CD4-positive, alpha-beta T cell treated with Interferon alpha-2 for 1 hour (primary cell): ENCODE results near the gene ASIC4.

Source experiments
- DNase-seq, 2 donors: peaks; one replicate each; pipeline ENCODE4 v3.0.0-alpha.2; 2020 to 2022

ASIC4 gene

DNA sequence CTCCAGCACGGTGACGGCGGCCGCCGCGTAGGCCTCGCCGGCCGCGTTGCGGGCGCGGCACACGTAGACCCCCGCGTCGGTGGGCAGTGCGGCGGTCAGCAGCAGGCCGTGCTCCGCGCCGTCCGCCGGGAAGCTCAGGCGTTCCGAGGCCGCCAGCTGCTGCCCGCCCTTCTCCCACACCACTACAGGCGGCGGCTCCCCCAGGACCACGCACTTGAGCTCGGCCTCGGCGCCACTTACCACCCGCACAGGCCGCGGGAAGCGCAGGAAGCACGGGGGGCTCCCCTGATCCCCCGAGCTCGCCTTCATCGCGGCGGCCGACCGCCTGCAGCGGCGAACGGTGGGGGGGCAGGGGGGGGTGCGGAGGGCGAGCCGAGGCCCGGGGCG is 56.6 kb downstream of the ASIC4 start:
- no peak for DNase-seq

DNA sequence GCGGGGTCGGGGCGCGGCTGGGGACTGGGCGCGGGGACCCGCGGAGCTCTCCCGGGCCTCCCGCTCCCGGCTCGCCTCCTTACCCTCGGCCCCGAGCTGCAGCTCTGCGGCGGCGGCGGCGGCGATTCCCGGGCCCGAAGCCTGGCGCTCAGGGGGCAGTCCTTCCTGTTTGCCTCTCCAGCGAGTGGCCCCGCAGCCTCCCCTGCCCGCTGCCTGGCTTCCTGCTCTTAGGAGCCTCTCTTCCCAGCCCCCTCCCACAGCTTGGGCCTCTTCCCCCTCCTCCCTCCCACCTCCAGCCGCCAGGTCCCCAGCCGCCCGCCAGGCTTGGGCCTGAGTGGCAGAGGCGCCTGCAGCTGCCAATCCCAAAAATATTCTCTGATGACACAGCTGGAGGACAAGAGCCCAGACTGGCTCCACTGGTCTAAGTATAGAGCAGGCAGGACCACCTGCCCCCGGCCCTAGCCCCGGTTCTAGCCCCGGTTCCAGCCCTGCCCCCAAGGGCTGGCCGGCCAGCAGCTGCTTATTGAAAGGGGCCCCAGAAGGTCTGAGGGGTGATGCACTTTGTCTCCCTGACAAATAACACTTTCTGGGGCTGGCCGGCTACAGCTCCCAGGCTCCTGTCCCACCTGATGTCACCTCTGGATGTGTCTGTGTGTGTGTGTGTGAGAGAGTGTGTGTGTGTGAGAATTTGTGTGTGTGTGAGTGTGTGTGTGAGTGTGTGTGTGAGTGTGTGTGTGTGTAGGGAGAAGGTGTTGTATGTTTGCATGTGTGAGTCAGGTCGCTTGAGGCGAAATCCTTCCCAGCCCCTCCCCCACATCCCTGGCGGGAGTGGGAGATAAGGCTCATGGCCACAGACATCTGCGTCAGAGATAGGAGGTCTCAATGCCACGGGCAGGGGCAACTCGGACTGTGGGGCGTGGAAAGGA is 57.3 kb downstream of the ASIC4 start, which contains the start of gene OBSL1:
OBSL1 (minus strand) TSS at position 229 of the 926 bp plus-strand sequence. CDS start 307 bp downstream, outside the sequence.
- DNase-seq: no peak

DNA sequence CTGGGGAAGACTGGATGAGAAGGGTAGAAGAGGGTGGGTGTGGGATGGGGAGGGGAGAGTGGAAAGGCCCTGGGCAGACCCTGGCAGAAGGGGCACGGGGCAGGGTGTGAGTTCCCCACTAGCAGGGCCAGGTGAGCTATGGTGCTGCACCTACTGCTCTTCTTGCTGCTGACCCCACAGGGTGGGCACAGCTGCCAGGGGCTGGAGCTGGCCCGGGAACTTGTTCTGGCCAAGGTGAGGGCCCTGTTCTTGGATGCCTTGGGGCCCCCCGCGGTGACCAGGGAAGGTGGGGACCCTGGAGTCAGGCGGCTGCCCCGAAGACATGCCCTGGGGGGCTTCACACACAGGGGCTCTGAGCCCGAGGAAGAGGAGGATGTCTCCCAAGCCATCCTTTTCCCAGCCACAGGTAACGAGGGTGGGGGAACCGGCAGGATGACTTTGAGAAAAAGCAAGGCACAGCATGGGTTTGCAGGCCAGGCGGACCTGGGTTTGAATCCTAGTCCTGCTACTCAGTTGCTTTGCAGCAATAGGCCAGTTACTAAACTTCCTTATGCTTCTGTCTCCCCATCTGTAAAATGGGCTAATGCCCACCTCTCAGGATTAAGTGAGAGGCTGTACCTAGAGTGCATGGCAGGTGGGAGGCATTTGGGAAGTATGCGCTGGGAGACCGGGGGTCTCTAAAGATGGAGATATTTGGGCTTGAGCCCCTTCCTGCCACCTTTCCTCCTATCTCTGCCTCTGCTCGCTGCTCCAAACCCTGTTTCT is 58.1 kb downstream of the ASIC4 start, which contains the start of gene INHA:
INHA (plus strand) TSS at position 74 of the 765 bp plus-strand sequence; CDS start at position 139, 65 bp downstream.
- no peak for DNase-seq

DNA sequence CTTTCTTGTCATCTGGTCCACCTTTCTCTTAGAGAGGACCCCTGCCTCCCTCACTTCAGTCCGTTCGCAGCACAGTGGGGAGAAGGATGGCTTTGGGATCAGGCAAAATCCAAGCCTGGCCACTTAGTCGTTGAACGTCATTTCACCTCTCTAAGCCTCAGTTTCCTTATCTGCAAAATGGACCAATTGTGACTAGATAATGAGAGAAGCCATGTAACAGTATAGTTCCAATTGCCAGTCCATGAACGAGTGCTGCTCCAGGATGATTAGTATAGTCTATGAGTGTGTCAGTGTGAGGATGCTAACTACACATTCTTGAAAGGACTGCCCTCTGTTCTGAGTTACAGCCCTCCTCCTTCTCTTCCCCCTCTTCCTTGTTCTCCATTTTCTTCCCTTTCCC is 58.9 kb downstream of the ASIC4 start:
- no peak for DNase-seq

DNA sequence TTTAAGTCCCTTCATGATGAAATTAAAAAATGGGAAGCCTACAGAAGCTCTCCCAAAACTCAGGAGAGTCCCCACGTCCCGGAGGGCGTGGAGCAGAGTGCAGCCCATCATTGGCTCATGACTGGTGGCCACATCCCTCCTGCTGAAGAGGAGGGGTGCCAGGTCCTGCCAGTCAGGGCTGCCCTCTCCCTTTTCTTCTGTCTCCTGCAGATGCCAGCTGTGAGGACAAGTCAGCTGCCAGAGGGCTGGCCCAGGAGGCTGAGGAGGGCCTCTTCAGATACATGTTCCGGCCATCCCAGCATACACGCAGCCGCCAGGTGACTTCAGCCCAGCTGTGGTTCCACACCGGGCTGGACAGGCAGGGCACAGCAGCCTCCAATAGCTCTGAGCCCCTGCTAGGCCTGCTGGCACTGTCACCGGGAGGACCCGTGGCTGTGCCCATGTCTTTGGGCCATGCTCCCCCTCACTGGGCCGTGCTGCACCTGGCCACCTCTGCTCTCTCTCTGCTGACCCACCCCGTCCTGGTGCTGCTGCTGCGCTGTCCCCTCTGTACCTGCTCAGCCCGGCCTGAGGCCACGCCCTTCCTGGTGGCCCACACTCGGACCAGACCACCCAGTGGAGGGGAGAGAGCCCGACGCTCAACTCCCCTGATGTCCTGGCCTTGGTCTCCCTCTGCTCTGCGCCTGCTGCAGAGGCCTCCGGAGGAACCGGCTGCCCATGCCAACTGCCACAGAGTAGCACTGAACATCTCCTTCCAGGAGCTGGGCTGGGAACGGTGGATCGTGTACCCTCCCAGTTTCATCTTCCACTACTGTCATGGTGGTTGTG is 60.4 kb downstream of the ASIC4 start:
- DNase-seq: no peak

DNA sequence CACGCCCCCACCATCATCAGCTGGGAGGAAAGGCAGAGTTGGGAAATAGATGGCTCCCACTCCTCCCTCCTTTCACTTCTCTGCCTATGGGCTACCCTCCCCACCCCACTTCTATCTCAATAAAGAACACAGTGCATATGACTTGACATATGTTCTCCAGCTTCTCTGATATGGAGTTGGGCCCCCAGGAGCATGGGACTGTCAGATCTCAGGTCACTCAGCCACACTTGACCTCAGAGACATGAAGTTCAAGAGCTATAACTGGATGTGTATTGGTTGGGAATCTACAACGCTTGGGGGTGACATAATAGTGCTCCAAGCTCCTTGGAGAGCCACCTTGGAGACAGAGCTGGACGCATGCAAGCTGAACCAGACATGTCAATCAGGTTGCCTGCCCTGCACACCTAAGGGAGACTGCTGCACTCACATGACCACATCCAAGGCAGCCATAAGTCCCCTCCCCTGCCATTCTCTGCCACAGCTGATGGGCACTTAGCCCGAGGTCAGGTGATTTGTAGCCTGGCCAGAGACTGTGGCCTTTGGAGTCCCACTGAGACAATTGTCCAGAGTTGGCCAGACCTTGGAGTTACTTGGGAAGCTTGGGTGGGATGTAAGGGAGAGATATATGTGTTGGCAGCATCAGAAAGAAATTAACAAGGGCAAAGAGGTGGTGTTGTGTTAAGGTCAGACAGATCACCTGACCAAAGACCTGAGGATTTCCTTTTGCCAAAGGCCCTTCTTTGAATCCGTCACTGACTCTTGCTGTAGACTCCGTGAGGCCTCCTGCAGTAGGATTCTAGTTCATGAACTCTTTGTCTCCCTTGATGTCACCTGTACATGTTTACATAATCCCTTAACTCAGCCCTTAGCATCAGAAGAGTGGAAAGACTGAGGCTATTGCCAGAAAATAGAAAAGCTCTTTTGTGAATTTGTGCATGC is 61.6 kb downstream of the ASIC4 start:
- DNase-seq: no peak

DNA sequence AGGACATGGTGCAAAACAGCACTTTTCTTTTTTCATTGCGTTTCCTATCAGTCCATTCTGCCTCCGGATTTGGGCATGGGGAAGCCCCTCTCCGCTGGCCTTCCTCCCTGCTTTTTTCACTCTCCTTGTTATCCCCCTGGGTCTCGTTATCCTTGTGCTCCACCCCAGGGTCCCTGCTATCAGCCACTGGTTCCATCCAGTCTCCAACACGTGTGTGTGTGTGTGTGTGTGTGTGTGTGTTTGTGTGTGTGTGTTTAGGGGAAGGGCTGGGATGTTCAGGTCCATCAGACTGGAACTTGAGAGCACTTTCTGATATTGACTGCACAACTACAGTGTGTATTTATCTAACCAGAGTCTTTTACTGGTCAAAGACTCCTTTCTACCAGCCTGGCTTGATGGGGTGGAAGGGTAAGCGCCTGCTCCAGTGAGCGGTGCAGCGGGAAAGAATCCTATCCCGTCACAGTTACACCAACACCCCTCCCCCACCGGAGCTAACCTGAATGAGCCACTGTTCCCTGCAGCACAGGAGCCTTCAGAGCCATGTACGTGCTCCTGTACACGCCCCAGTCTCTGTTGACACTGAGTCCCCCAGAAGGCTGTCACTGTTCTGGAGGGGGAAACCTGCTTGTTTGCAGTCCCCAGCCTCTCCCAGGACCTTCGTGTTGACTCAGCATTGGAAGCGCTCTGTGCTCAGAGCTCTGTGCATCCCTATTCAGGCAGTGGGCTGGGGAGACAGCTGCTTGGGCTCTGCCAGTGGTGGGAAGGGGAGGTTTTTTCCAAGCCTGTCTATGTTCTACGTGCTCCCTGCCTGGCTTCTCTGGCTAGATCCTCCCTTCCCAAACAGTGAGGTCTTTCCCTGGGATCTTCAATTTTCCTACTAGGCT is 62.5 kb downstream of the ASIC4 start:
- no peak for DNase-seq

DNA sequence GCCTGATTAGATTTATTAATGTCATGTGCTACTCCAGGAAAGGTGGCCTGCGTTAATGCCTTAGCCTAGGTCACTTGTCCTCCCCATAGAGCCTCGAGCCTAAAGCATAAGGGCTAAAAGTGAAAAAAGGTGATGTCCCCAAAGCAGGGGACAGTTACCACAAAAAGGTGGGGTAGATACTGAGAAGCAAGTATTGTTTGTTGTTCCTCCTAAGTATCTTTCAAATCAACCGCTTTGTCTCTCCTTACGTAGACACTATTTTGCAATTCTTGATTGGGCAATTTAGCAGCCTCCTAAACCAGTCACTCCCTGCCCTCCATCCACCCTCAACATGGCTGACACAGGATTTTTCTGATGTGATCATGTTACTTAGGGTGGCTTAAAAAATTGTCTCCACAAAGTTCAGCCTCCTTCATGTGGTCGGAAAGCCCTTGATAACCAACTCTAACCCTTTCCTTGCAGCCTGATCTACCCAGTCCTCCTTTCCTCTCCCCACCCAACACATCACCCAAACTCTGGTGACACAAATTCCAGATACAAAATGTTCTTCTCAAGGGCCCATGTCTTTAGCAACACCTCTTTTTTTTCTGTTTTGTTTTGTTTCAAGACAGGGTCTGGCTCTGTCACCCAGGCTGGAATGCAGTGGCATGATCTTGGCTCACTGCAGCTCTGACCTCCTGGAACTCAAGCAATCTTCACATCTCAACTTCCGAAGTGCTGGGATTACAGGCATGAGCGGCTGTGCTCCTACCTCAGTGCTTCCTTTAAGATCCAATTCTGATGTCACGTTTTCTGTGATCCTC is 64.7 kb downstream of the ASIC4 start:
- DNase-seq: no peak

DNA sequence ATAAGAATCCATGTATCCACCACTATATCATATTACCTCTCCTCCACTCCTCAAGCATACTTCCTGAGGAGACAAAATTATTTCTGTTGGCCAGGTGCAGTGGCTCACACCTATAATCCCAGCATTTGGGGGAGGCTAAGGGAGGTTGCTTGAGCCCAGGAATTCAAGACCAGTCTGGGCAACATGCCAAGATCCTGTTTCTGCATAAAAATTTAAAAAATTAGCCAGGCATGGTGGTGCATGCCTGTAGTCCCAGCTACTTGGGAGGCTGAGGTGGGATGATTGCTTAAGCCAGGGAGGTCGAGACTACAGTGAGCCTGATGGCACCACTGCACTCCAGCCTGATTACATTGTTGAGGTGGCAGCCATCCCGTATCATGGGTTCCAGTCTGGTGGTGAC is 67.1 kb downstream of the ASIC4 start:
- no peak for DNase-seq
